GM18519 (cell line): ENCODE measurements around the gene OLFML2B.
"Not testable (repeated sequence)": the region's sequence is repeated elsewhere in the genome, so short reads cannot be mapped to it uniquely, and the experiment has no call there.

Experiments used
- ATAC-seq: cut with Tn5 transposase; IDR thresholded peaks from one replicate; pipeline ENCODE4 v1.9.1; 2021; ENCODE audit warnings: mild to moderate bottlenecking, moderate library complexity; ENCODE audit not compliant: unreplicated experiment, low FRiP score

The OLFML2B gene

GRCh38 chr1:162036163-162036562 lies 12.5 kb upstream of the OLFML2B start:
- ATAC-seq, result no peak

GRCh38 chr1:162035241-162035640 lies 11.6 kb upstream of the OLFML2B start:
- no peak for ATAC-seq

GRCh38 chr1:162033428-162033827 lies 9.8 kb upstream of the OLFML2B start:
- no peak for ATAC-seq

GRCh38 chr1:162030759-162031280 lies 7.2 kb upstream of the OLFML2B start:
- no peak for ATAC-seq

- ATAC-seq, result no peak
These were observed 5.5 kb upstream of the OLFML2B start for GRCh38 chr1:162029157-162029556.

GRCh38 chr1:162028726-162029125 lies 5.1 kb upstream of the OLFML2B start:
- ATAC-seq, result no peak

- no peak for ATAC-seq
These were observed 3.2 kb upstream of the OLFML2B start for GRCh38 chr1:162026881-162027280.

GRCh38 chr1:162025541-162025940 lies 1.9 kb upstream of the OLFML2B start:
- no peak for ATAC-seq

- no peak for ATAC-seq
These were observed 505 bp downstream of the OLFML2B start for GRCh38 chr1:162023181-162023546.

- ATAC-seq, result no peak
These were observed 1.0 kb downstream of the OLFML2B start for GRCh38 chr1:162022626-162023025.

GRCh38 chr1:162021124-162021523 lies 2.5 kb downstream of the OLFML2B start:
- ATAC-seq, result no peak

- ATAC-seq, result no peak
These were observed 3.5 kb downstream of the OLFML2B start for GRCh38 chr1:162020150-162020549.

- ATAC-seq, result no peak
These were observed 4.2 kb downstream of the OLFML2B start for GRCh38 chr1:162019446-162019845.

- ATAC-seq, result no peak
These were observed 4.7 kb downstream of the OLFML2B start for GRCh38 chr1:162019006-162019405.

GRCh38 chr1:162018418-162018817 lies 5.3 kb downstream of the OLFML2B start:
- no peak for ATAC-seq

GRCh38 chr1:162017791-162018190 lies 5.9 kb downstream of the OLFML2B start:
- not testable (repeated sequence) for ATAC-seq

- no peak for ATAC-seq
These were observed 7.0 kb downstream of the OLFML2B start for GRCh38 chr1:162016631-162017030.

- no peak for ATAC-seq
These were observed 8.5 kb downstream of the OLFML2B start for GRCh38 chr1:162015196-162015595.

GRCh38 chr1:162014202-162014601 lies 9.5 kb downstream of the OLFML2B start:
- no peak for ATAC-seq

GRCh38 chr1:162013289-162013688 lies 10.4 kb downstream of the OLFML2B start:
- no peak for ATAC-seq

GRCh38 chr1:162011337-162012012 lies 12.2 kb downstream of the OLFML2B start:
- ATAC-seq, result no peak

GRCh38 chr1:162010175-162010506 lies 13.5 kb downstream of the OLFML2B start:
- ATAC-seq, result no peak
